Measurements from ENCODE around the gene COL6A2.

COL6A2 gene

DNA sequence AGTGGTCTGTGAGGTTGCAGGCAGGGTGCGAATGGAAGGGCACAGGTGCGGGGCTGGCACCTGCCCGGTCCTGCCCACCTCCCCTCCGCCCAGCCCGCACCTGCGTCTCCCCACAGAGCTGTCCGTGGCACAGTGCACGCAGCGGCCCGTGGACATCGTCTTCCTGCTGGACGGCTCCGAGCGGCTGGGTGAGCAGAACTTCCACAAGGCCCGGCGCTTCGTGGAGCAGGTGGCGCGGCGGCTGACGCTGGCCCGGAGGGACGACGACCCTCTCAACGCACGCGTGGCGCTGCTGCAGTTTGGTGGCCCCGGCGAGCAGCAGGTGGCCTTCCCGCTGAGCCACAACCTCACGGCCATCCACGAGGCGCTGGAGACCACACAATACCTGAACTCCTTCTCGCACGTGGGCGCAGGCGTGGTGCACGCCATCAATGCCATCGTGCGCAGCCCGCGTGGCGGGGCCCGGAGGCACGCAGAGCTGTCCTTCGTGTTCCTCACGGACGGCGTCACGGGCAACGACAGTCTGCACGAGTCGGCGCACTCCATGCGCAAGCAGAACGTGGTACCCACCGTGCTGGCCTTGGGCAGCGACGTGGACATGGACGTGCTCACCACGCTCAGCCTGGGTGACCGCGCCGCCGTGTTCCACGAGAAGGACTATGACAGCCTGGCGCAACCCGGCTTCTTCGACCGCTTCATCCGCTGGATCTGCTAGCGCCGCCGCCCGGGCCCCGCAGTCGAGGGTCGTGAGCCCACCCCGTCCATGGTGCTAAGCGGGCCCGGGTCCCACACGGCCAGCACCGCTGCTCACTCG is 34.1 kb downstream of the COL6A2 start:
- Histone ChIP-seq H2AFZ (no peak overlapping the region), H3K9ac (no peak overlapping the region), H3K4me3 (ENCODE audit: low read depth, low read length) (no peak overlapping the region), H3K4me2 (ENCODE audit: low read length) (no peak overlapping the region), H3K36me3 (ENCODE audit: control insufficient read depth, insufficient read depth, low read length) (no peaks in the 10 kb centered on the region), H3K4me1 (no peaks in the 10 kb centered on the region), H3K27me3 (ENCODE audit: control insufficient read depth, insufficient read depth, low read length) (no peaks in the 10 kb centered on the region), H3K79me2 (no peaks in the 10 kb centered on the region), H3K9me3 (ENCODE audit: control insufficient read depth, low read length) (no peaks in the 10 kb centered on the region), H3K27ac (no peak overlapping the region)
- TF ChIP-seq, protein P1, sequence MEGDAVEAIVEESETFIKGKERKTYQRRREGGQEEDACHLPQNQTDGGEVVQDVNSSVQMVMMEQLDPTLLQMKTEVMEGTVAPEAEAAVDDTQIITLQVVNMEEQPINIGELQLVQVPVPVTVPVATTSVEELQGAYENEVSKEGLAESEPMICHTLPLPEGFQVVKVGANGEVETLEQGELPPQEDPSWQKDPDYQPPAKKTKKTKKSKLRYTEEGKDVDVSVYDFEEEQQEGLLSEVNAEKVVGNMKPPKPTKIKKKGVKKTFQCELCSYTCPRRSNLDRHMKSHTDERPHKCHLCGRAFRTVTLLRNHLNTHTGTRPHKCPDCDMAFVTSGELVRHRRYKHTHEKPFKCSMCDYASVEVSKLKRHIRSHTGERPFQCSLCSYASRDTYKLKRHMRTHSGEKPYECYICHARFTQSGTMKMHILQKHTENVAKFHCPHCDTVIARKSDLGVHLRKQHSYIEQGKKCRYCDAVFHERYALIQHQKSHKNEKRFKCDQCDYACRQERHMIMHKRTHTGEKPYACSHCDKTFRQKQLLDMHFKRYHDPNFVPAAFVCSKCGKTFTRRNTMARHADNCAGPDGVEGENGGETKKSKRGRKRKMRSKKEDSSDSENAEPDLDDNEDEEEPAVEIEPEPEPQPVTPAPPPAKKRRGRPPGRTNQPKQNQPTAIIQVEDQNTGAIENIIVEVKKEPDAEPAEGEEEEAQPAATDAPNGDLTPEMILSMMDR (IDR thresholded peaks at IDR 0.05) = no peak

DNA sequence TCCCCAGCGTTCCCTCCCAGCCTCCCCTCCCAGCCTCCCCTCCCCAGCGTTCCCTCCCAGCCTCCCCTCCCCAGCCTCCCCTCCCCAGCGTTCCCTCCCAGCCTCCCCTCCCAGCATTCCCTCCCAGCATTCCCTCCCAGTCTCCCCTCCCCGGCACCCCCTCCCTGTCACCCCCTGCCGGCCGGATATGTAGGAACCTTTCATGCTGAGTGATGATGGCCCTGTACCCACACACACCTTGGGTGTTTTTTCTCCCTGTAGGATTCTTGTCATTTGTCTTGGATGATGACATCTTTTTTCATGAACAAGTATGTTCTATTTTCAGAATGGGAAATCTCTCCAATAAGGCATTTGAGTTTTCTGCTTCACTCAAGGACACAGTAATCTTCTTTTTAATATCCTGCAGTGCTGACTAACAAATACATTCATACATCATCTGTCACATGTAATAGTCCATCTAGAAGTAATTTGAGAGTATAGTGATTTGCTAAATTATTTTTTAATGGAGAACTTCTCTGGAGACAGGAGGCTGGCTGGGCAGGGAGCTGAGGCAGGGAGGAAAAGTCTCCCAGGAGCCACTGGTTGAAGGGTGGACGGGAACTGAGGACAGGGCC is 38.0 kb downstream of the COL6A2 start:
- no peaks in the 10 kb centered on the region for H3K27me3 ChIP-seq (ENCODE audit: control insufficient read depth, insufficient read depth, low read length)
- H3K4me2 ChIP-seq (ENCODE audit: low read length) = no peak overlapping the region
- H3K36me3 ChIP-seq (ENCODE audit: control insufficient read depth, insufficient read depth, low read length) = no peaks in the 10 kb centered on the region
- H3K79me2 ChIP-seq = no peaks in the 10 kb centered on the region
- no peak overlapping the region for H3K9ac ChIP-seq
- no peaks in the 10 kb centered on the region for H3K4me1 ChIP-seq
- TF ChIP-seq, protein P1 (IDR thresholded peaks at IDR 0.05) = no peak
- H2AFZ ChIP-seq = no peak overlapping the region
- no peak overlapping the region for H3K4me3 ChIP-seq (ENCODE audit: low read depth, low read length)
- H3K9me3 ChIP-seq (ENCODE audit: control insufficient read depth, low read length) = no peaks in the 10 kb centered on the region
- H3K27ac ChIP-seq = no peak overlapping the region

DNA sequence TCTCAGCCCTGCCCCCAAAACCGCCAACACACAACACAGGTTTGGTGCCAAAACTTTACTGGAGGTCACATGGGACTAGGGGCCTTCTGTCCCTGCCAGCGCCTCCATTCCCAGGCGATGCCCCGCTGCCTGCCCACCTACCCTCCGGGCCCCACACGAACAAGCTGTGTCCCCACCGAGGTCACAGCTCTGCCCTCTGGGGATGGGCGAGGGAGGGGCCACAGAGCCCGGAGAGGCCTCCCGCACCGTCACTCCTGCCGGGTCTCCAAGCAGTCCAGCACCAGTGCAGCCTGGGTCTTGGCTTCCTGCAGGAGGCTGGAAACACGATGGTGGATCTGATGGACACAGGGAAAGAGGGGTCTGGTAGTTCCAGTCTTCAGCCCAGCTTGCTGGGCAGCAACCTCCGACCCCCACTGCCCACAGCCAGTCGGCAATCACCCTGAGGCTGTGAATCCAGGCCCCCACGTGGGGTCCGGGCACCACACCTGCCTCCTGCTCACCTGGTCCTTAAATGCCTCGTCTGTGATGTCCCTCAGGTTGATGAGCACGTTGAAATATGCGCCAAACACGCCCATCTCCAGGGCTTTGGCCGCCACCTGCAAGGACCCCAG is 38.9 kb downstream of the COL6A2 start:
- no peak overlapping the region for H3K27ac ChIP-seq
- no peaks in the 10 kb centered on the region for H3K9me3 ChIP-seq (ENCODE audit: control insufficient read depth, low read length)
- TF ChIP-seq, protein P1 (IDR thresholded peaks at IDR 0.05) = no peak
- H3K4me3 ChIP-seq (ENCODE audit: low read depth, low read length) = no peak overlapping the region
- H3K79me2 ChIP-seq = no peaks in the 10 kb centered on the region
- no peak overlapping the region for H3K9ac ChIP-seq
- H3K4me1 ChIP-seq = no peaks in the 10 kb centered on the region
- no peak overlapping the region for H2AFZ ChIP-seq
- no peaks in the 10 kb centered on the region for H3K27me3 ChIP-seq (ENCODE audit: control insufficient read depth, insufficient read depth, low read length)
- H3K4me2 ChIP-seq (ENCODE audit: low read length) = no peak overlapping the region
- H3K36me3 ChIP-seq (ENCODE audit: control insufficient read depth, insufficient read depth, low read length) = no peaks in the 10 kb centered on the region

DNA sequence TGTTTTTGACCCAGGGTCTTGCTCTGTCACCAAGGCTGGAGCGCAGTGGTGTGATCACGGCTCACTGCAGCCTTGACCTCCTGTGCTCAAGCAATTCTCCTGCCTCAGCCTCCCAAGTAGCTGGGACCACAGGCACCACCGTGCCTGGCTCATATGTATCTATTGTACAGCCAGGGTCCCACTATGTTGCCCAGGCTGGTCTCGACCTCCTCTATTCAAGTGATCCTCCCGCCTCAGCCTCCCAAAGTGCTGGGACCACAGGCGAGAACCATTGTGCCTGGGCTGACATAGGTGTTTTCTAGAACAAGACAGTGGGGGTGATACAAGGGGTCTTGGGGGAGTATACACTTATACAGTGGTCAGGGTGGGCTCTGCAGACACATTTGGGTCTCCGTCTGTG is 40.0 kb downstream of the COL6A2 start:
- no peaks in the 10 kb centered on the region for H3K9me3 ChIP-seq (ENCODE audit: control insufficient read depth, low read length)
- H3K36me3 ChIP-seq (ENCODE audit: control insufficient read depth, insufficient read depth, low read length) = no peaks in the 10 kb centered on the region
- no peak overlapping the region for H3K27ac ChIP-seq
- H3K9ac ChIP-seq = no peak overlapping the region
- H2AFZ ChIP-seq = no peak overlapping the region
- H3K4me1 ChIP-seq = no peaks in the 10 kb centered on the region
- no peak overlapping the region for H3K4me2 ChIP-seq (ENCODE audit: low read length)
- TF ChIP-seq, protein P1 (IDR thresholded peaks at IDR 0.05) = no peak
- no peak overlapping the region for H3K4me3 ChIP-seq (ENCODE audit: low read depth, low read length)
- H3K79me2 ChIP-seq = no peaks in the 10 kb centered on the region
- no peaks in the 10 kb centered on the region for H3K27me3 ChIP-seq (ENCODE audit: control insufficient read depth, insufficient read depth, low read length)

Measured in parathyroid adenoma (tissue), 2 donors.